Panc1 (cell line): ENCODE measurements around the gene THAP12. TPM values are rescaled to one million over a fixed set of nuclear protein-coding genes. Genes with fewer than 3 reads are reported as not detected.
A peak's percentile ranks its signal among the peaks of the same experiment; 100 is the strongest.

Experiments
- ATAC-seq: fragments of 200-7000 bp; cut with Tn5 transposase; 2 replicates; pipeline ENCODE4 v1.9.1; 2020; ENCODE audit warnings: mild to moderate bottlenecking, moderate library complexity
- BruUV-seq: library from RNA; stranded (reverse); fragments of 400-500 nt; replicated peaks from 2 replicates; lab custom pipeline; 2021; lab: Mats Ljungman, UMichigan
- CTCF ChIA-PET: fragments of 300-600 bp; sonication (Branson Sonifier 250); formaldehyde crosslinking; loops from one replicate; lab custom pipeline; 2022; ENCODE audit warnings: antibody characterized with exemption; lab: Charles Lee
- POLR2A ChIA-PET: fragments of 300-600 bp; sonication (Branson Sonifier 250); formaldehyde crosslinking; loops from one replicate; lab custom pipeline; 2022; ENCODE audit warnings: antibody characterized with exemption; lab: Charles Lee
- DNase-seq: peaks from one replicate; pipeline ENCODE4 v3.0.0-alpha.2; 2010; ENCODE audit warnings: low read depth, low spot score
- H3K27ac ChIP-seq: 2 replicates; pipeline ENCODE4 v1.5.1; 2011; ENCODE audit warnings: mild to moderate bottlenecking, low read length, inconsistent platforms
- H3K27me3 ChIP-seq: fragments of 200-500 bp; sonication (Bioruptor generic); 2 replicates; pipeline ENCODE4 v1.6.0; 2014; ENCODE audit warnings: low read length, inconsistent platforms; ENCODE audit not compliant: control insufficient read depth, insufficient read depth
- H3K36me3 ChIP-seq: fragments of 200-500 bp; sonication (Bioruptor generic); 2 replicates; pipeline ENCODE4 v1.5.1; 2014; ENCODE audit warnings: inconsistent platforms, mild to moderate bottlenecking, low read length, moderate library complexity; ENCODE audit not compliant: control insufficient read depth, insufficient read depth
- H3K4me1 ChIP-seq: 2 replicates; pipeline ENCODE4 v1.5.1; 2011; ENCODE audit warnings: inconsistent platforms, mild to moderate bottlenecking, low read length, moderate library complexity; ENCODE audit not compliant: control insufficient read depth, insufficient read depth
- H3K4me3 ChIP-seq, 2 experiments: 2 replicates each; pipeline ENCODE4 v1.5.1; 2011 to 2012; ENCODE audit warnings: low read depth in 2 of 2, low read length in 2 of 2, mild to moderate bottlenecking in 2 of 2, inconsistent platforms in 1 of 2, moderate library complexity in 1 of 2
- H3K9me3 ChIP-seq: fragments of 200-500 bp; sonication (Bioruptor generic); 2 replicates; pipeline ENCODE4 v1.5.1; 2014; ENCODE audit warnings: low read depth, mild to moderate bottlenecking, inconsistent platforms, low read length, moderate library complexity; ENCODE audit not compliant: control insufficient read depth, insufficient read depth
- POLR2AphosphoS5 ChIP-seq: IDR thresholded peaks from 2 replicates; pipeline ENCODE4 v1.6.1; 2012; ENCODE audit warnings: mild to moderate bottlenecking, low read depth, low read length, moderate library complexity
- SIN3A ChIP-seq: IDR thresholded peaks from 2 replicates; pipeline ENCODE4 v1.6.1; 2012; ENCODE audit warnings: low read depth, mild to moderate bottlenecking, low read length, moderate library complexity, borderline replicate concordance; ENCODE audit not compliant: insufficient read depth
- TCF7L2 ChIP-seq: IDR thresholded peaks from 2 replicates; pipeline ENCODE4 v1.6.1; 2011; ENCODE audit warnings: mild to moderate bottlenecking, low read depth, low read length, inconsistent platforms
- in situ Hi-C: cut with HindIII; loops from 2 replicates; pipeline ENCODE4 v1.10.0; 2016; ENCODE audit warnings: low sequenced_read_pairs, low pct_unique_long_range_greater_than_20kb
- intact Hi-C: fragments of 100-400 bp; cut with micrococcal nuclease; formaldehyde crosslinking; loops from one replicate; pipeline ENCODE4 v1.10.0; 2022; ENCODE audit not compliant: unreplicated experiment
- total RNA-seq: library from RNA; stranded (reverse); gene quantifications from one replicate; pipeline ENCODE4 v1.2.1, GENCODE V29; 2021; ENCODE audit not compliant: unreplicated experiment
- TF ChIP-seq, protein P1 (sequence below), 2 experiments: IDR thresholded peaks; 2 replicates each; pipeline ENCODE4 v1.6.1; 2011 to 2012; ENCODE audit warnings: low read depth in 2 of 2, control low read depth in 1 of 2, low read length in 1 of 2, mild to moderate bottlenecking in 1 of 2, moderate library complexity in 1 of 2; ENCODE audit not compliant: insufficient read depth in 1 of 2
- TF ChIP-seq, protein P2 (sequence below): fragments of 450-650 bp; IDR thresholded peaks from 2 replicates; pipeline ENCODE4 v1.5.1; 2017; ENCODE audit warnings: mild to moderate bottlenecking

The THAP12 gene
- total RNA-seq, 1 experiment from 2014 or later: 57.3 TPM

DNA sequence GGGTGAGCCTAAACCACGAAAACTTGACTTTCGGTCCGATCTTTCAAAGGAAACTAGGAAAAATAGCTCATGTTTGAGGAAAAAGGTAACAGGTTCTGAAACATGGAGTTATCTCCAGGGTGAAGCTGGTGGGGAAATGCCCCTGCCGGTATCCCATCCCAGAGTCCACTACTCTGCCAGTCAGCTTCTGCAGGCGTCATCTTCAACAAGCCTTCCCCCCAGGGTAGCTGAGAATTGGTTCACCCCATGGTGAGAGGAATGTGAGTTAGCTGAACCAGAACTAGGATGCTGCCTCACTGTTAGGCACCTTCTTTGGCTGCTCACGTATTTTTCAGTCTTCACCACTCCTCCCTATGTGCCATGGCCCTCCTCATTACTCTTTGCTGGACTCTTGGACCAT is 1.3 kb upstream of the THAP12 start:
- CTCF ChIA-PET: no interaction called here
- H3K9me3 ChIP-seq: no peaks in the 10 kb centered on the region
- H3K27ac ChIP-seq: peak overlapping the region; percentile 86
- H3K4me1 ChIP-seq: peaks cover 11% of the 10 kb centered on the region
- ATAC-seq: no peak
- no peak for DNase-seq
- H3K27me3 ChIP-seq: no peaks in the 10 kb centered on the region
- H3K36me3 ChIP-seq: no peaks in the 10 kb centered on the region
- intact Hi-C loops: no loop called here
- TSS peak; percentile 62 for BruUV-seq
- TF ChIP-seq POLR2AphosphoS5 (no peak), SIN3A (no peak), TCF7L2 (no peak)
- TF ChIP-seq, protein P1, sequence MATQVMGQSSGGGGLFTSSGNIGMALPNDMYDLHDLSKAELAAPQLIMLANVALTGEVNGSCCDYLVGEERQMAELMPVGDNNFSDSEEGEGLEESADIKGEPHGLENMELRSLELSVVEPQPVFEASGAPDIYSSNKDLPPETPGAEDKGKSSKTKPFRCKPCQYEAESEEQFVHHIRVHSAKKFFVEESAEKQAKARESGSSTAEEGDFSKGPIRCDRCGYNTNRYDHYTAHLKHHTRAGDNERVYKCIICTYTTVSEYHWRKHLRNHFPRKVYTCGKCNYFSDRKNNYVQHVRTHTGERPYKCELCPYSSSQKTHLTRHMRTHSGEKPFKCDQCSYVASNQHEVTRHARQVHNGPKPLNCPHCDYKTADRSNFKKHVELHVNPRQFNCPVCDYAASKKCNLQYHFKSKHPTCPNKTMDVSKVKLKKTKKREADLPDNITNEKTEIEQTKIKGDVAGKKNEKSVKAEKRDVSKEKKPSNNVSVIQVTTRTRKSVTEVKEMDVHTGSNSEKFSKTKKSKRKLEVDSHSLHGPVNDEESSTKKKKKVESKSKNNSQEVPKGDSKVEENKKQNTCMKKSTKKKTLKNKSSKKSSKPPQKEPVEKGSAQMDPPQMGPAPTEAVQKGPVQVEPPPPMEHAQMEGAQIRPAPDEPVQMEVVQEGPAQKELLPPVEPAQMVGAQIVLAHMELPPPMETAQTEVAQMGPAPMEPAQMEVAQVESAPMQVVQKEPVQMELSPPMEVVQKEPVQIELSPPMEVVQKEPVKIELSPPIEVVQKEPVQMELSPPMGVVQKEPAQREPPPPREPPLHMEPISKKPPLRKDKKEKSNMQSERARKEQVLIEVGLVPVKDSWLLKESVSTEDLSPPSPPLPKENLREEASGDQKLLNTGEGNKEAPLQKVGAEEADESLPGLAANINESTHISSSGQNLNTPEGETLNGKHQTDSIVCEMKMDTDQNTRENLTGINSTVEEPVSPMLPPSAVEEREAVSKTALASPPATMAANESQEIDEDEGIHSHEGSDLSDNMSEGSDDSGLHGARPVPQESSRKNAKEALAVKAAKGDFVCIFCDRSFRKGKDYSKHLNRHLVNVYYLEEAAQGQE (IDR thresholded peaks at IDR 0.05; ENCODE audit: insufficient read depth in 1 of 2, low read depth in 2 of 2, low read length in 1 of 2): no peak
- TF ChIP-seq, protein P2, sequence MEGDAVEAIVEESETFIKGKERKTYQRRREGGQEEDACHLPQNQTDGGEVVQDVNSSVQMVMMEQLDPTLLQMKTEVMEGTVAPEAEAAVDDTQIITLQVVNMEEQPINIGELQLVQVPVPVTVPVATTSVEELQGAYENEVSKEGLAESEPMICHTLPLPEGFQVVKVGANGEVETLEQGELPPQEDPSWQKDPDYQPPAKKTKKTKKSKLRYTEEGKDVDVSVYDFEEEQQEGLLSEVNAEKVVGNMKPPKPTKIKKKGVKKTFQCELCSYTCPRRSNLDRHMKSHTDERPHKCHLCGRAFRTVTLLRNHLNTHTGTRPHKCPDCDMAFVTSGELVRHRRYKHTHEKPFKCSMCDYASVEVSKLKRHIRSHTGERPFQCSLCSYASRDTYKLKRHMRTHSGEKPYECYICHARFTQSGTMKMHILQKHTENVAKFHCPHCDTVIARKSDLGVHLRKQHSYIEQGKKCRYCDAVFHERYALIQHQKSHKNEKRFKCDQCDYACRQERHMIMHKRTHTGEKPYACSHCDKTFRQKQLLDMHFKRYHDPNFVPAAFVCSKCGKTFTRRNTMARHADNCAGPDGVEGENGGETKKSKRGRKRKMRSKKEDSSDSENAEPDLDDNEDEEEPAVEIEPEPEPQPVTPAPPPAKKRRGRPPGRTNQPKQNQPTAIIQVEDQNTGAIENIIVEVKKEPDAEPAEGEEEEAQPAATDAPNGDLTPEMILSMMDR: no peak
- POLR2A ChIA-PET: interaction anchor here (0.9 kb wide), 1 partner anchor 77 kb away, joined by 3 read pairs; no protein-coding TSS in a partner anchor
- in situ Hi-C loops: no loop called here
- peak overlapping the region; percentile 79 to 98 for H3K4me3 ChIP-seq

DNA sequence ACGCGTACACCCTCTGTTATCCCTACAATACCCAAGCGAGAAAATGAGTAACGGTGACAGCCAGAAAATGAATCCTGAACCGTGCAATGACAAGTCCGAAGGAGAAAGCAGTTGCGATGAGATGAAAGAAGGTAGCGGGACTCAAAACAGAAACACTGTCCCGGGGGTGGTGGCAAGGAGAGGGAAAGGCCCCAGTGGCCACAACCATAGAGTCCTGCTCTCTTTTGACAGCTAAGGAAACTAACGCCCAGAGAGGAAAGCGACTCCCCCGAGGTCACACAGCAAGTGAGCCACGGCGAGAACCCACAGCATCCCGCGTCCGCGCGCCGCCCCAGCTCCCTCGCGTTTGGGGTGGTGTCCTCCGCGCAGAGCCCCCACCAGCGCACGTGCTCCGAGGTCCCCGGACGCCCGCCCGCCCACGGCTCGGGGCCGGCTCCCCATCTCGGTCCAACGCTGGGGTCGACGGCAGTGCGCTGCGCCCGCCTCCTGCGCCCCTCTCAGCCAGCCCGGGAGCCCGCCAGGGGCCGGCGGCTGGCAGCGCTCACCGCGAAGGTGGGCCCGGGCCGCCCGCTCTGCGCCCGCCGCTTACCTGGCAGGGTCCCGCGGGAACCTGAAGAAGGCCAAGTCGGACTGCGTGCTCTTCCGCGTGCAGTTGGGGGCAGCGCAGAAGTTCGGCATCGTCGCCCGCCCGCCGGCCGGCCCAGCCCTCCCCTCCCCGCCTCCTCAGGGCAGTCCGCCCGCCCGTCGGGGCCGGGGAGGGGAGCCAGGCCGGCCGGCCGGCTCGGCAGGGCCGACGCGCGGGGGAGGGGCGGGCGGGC is 564 bp downstream of the THAP12 start:
- ATAC-seq: peak; percentile 81
- in situ Hi-C loops (no loop called here), intact Hi-C loops (no loop called here)
- ChIA-PET CTCF (interaction anchor here (0.5 kb wide), 1 partner anchor 494 kb away, joined by 3 read pairs; no protein-coding TSS in a partner anchor), POLR2A (no interaction called here)
- Histone ChIP-seq H3K36me3 (no peaks in the 10 kb centered on the region), H3K4me3 (peak overlapping the region; percentile 71 to 79), H3K9me3 (no peaks in the 10 kb centered on the region), H3K27ac (peak overlapping the region; percentile 83), H3K4me1 (peaks cover 18% of the 10 kb centered on the region), H3K27me3 (no peaks in the 10 kb centered on the region)
- TF ChIP-seq, protein P1 (IDR thresholded peaks at IDR 0.05; ENCODE audit: insufficient read depth in 1 of 2, low read depth in 2 of 2, low read length in 1 of 2): no peak
- TF ChIP-seq SIN3A: 0 out of 2 replicates have a peak, but pooled peaks have one; percentile 70
- DNase-seq: no peak
- BruUV-seq: no TSS peak
